Measurements from ENCODE around the gene FAM181A.

The FAM181A gene

GRCh38 chr14:93978735-93979134 is 51.6 kb downstream of the FAM181A start:
- H3K4me3 ChIP-seq (ENCODE audit: low read depth, low read length): no peak overlapping the region
- no peak for DNase-seq
- in situ Hi-C loops (cut with HindIII; ENCODE audit: low pct_ligation_motif_present, low sequenced_read_pairs): no loop called here
- no peaks in the 10 kb centered on the region for H3K36me3 ChIP-seq (replicated peaks)
- TF ChIP-seq CTCF (IDR thresholded peaks at IDR 0.05; ENCODE audit: low read depth, low read length, missing control alignments): no peak
- H3K27ac ChIP-seq: no peak overlapping the region
- H3K27me3 ChIP-seq (replicated peaks): peaks cover 4% of the 10 kb centered on the region

Data from brain microvascular endothelial cell (primary cell).